K562 treated with DMSO at 1 percent for 48 hours (cell line): ENCODE results near the gene ANKRD27. TPM values are rescaled to one million over a fixed set of nuclear protein-coding genes. Genes with fewer than 3 reads are reported as not detected.

Experiments used
- total RNA-seq: library from RNA; unstranded; fragments of 300-600 nt; gene quantifications from 2 replicates; pipeline ENCODE4 v1.2.3, GENCODE V29; 2022; ENCODE audit warnings: low replicate concordance; ENCODE audit errors: extremely low read depth

ANKRD27 gene
- total RNA-seq, result not detected in 2 replicates

GRCh38 chr19:32674931-32675719 is at the start of gene ANKRD27:
ANKRD27 (minus strand) TSS chr19:32675180; CDS start chr19:32659015, 16,165 bp downstream.

GRCh38 chr19:32719611-32720059 is 44.7 kb upstream of the ANKRD27 start, which contains the start of gene TDRD12:
TDRD12 (plus strand) TSS chr19:32719767; CDS start chr19:32720073, 306 bp downstream.

GRCh38 chr19:32691291-32691951 is 16.4 kb upstream of the ANKRD27 start, which contains the start of gene NUDT19:
NUDT19 (plus strand) TSS chr19:32691821; CDS start chr19:32691961, 140 bp downstream.

GRCh38 chr19:32675720-32676185 is 773 bp upstream of the ANKRD27 start, which contains the start of gene RGS9BP:
RGS9BP (plus strand) TSS chr19:32675848; CDS start chr19:32676264, 416 bp downstream.

GRCh38 chr19:32580901-32581704 is 93.9 kb downstream of the ANKRD27 start, which contains the start of gene PDCD5:
PDCD5 (plus strand) TSS chr19:32581190; CDS start chr19:32581262, 72 bp downstream.

Other genes starting within 250 kb of the ANKRD27 start
- not detected in 2 replicates for gene PDCD5, start 94.0 kb downstream of the ANKRD27 start, total RNA-seq
- not detected in 2 replicates for gene RGS9BP, start 668 bp upstream of the ANKRD27 start, total RNA-seq
- not detected in 2 replicates for gene NUDT19, start 16.6 kb upstream of the ANKRD27 start, total RNA-seq
- gene TDRD12, start 44.6 kb upstream of the ANKRD27 start, total RNA-seq, result not detected in 2 replicates
- not detected in 2 replicates for gene SLC7A9, start 194.6 kb upstream of the ANKRD27 start, total RNA-seq